ENCODE results near the gene GMPR.

DNA sequence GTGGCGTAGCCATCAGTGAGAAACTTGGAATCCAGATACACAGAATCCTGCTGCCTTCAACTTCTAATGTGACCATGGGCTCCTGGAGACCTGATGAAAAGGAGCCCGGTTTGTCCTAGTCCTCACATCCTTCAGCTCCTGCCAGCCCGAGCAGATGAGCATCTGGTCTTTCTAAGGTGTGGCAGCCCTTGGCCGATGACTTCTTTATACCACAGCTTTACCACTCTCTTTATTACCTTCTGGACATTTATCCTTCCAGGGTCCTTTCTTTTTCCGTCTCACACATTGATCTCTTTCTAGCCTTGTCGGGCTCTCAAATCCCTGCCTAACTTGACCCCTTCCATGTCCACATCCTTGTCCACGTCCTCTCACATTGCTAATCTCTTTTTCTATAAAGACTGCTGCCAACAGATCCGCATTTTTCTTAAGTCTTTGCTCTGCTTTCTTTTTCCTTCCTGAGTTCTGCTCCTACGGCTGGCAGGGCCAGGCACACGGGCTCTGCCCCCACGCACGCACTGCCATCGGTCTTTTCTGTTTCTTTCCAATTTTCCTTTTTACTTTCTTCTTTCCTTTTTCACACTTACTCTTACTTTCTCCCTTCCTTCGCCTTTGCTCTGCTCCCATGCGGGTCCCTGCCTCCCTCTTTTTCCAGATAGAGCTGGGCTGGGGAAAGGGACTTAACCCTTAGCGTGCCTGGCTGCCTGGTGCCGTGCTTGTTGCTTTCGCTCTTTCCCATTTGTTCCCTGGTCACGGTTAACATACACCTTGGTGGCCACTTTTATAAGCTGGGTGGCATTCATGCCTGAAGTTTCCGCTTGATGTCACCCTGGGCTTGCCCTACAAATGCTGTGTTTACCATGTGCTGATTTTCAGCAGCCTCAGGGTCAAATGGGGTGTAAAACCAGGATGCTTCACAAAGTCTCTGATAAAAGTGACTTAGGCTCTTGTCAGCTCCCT is 9.4 kb upstream of the GMPR start:
- TF ChIP-seq, protein P1, sequence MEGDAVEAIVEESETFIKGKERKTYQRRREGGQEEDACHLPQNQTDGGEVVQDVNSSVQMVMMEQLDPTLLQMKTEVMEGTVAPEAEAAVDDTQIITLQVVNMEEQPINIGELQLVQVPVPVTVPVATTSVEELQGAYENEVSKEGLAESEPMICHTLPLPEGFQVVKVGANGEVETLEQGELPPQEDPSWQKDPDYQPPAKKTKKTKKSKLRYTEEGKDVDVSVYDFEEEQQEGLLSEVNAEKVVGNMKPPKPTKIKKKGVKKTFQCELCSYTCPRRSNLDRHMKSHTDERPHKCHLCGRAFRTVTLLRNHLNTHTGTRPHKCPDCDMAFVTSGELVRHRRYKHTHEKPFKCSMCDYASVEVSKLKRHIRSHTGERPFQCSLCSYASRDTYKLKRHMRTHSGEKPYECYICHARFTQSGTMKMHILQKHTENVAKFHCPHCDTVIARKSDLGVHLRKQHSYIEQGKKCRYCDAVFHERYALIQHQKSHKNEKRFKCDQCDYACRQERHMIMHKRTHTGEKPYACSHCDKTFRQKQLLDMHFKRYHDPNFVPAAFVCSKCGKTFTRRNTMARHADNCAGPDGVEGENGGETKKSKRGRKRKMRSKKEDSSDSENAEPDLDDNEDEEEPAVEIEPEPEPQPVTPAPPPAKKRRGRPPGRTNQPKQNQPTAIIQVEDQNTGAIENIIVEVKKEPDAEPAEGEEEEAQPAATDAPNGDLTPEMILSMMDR (conservative IDR thresholded peaks at IDR 0.05; ENCODE audit: low read length), result no peak
- no peak for TF ChIP-seq EZH2phosphoT487 (IDR thresholded peaks at IDR 0.05; ENCODE audit: borderline replicate concordance, low read depth, low read length)

All from OCI-LY7 (cell line).